HG02852 (cell line): ENCODE data around the gene ITGA1.
"Not testable (repeated sequence)": the region's sequence is repeated elsewhere in the genome, so short reads cannot be mapped to it uniquely, and the experiment has no call there.

Source experiments
- ATAC-seq: cut with Tn5 transposase; IDR thresholded peaks from one replicate; pipeline ENCODE4 v1.9.1; 2021; ENCODE audit warnings: mild to moderate bottlenecking, moderate library complexity; ENCODE audit not compliant: unreplicated experiment

ITGA1 gene

DNA sequence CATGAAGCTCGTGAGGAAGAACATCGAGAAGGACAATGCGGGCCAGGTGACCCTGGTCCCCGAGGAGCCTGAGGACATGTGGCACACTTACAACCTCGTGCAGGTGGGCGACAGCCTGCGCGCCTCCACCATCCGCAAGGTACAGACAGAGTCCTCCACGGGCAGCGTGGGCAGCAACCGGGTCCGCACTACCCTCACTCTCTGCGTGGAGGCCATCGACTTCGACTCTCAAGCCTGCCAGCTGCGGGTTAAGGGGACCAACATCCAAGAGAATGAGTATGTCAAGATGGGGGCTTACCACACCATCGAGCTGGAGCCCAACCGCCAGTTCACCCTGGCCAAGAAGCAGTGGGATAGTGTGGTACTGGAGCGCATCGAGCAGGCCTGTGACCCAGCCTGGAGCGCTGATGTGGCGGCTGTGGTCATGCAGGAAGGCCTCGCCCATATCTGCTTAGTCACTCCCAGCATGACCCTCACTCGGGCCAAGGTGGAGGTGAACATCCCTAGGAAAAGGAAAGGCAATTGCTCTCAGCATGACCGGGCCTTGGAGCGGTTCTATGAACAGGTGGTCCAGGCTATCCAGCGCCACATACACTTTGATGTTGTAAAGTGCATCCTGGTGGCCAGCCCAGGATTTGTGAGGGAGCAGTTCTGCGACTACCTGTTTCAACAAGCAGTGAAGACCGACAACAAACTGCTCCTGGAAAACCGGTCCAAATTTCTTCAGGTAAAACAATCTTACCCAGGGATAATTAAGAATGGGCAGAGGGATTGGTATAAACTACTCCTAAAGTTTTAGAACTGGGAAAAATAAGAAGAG is 12.9 kb downstream of the ITGA1 start:
- peak; percentile 41 for ATAC-seq

DNA sequence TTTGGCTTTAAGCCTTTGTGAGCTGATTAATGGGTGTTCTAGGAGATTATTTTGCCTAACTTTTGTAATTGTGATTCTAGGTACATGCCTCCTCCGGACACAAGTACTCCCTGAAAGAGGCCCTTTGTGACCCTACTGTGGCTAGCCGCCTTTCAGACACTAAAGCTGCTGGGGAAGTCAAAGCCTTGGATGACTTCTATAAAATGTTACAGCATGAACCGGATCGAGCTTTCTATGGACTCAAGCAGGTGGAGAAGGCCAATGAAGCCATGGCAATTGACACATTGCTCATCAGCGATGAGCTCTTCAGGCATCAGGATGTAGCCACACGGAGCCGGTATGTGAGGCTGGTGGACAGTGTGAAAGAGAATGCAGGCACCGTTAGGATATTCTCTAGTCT is 13.6 kb downstream of the ITGA1 start:
- no peak for ATAC-seq

DNA sequence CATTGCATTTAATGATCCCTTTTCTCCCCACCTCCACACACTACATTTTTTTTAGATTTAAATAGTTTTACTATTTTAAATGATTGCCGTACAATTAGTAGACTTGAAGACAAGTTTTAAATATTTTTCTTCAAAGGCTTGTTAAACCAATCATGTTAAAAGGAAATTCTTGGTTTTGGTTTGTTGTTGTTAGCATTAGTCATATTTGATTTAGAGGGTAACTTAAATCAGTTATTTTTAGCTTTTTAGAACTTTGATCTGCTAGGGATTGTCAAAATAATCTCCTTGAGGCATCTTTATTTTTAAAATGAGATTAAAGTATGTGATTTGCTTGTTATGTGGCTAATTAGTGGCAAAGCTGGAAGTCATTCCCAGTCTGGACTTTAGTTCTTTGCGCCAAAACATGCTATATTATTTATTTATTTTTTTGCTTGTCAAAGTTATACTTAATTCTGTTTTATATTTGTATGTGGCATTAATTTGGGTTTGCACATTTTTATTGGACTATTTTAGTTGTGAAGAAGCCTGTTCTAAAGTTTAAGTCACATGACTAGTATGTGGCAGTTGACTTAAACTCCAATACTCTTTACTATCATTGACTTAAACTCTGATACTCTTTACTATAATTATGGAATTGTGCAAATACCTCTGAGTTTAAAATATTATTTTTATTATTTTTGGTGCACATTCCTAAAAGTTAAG is 14.7 kb downstream of the ITGA1 start:
- no peak for ATAC-seq

DNA sequence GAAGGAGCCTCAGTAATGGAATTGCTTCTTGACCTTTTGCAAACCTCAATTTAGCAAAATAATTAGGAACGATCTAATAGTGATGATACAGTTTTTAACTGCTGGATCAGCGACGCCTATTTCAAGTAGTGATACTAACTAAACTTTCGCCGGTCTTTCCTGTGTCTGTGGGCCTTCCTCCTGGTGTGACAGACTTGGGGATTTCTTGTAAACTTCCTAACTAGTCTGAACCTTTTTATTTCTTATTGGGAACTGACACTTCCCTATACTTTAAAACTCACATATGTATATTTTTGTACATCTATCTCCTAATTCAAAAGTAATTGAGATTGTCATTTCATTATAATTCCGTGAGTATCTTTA is 15.2 kb downstream of the ITGA1 start:
- no peak for ATAC-seq

DNA sequence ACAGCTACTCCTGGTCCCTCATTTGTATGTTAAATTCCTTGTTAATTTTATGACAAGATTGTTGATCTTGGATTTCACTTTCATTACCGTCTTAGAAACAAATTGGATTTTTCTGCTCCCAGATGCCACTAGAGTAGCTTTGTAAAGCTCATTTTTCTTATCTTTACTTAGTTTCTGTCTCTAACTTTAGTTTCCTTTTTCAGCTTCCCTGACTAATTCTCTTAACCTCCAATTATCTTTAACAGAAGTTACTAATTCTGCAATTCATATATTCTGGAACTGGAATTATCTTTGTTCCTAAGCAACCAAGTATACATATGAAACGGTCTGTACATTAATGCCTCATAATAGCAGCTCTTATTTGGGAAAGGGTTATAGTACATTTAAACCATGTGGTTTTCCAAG is 16.7 kb downstream of the ITGA1 start:
- no peak for ATAC-seq

DNA sequence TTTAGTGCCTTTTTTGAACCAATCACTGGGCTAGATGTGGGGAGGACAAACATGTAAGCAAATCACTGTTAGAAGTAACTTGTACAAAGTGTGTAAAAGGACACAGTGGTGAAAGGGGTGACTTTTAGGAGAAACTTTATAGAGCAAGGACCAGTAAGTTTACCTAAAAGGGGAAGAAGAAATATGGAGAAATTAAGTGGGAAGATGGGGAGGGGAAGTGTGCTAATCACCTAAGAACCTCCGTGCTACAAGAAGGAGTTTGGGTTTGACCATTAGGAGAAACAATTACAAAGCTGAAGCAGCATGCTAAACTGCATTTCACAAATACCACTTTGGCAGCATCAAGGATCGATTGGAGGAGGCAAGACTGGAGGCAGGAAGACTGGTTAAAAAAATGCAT is 17.3 kb downstream of the ITGA1 start:
- no peak for ATAC-seq

DNA sequence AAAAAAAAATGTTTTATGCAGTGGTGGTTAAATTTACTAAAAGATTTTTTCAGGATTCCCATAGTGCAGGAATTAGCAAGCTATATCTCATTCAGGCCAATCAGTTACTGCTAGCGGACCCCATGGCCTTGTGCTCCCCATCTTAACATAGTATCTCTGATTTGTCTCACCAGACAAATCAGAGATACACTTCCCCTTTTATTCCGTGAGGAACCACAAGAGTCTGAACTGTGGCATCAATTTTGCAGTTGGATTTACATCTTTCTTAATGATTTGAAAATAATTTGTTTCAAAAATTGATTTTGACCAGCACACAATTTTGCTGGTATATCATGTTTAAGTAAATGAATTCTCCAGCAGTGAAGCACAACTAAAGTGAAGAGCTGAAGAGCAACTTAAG is 17.9 kb downstream of the ITGA1 start:
- ATAC-seq: no peak

DNA sequence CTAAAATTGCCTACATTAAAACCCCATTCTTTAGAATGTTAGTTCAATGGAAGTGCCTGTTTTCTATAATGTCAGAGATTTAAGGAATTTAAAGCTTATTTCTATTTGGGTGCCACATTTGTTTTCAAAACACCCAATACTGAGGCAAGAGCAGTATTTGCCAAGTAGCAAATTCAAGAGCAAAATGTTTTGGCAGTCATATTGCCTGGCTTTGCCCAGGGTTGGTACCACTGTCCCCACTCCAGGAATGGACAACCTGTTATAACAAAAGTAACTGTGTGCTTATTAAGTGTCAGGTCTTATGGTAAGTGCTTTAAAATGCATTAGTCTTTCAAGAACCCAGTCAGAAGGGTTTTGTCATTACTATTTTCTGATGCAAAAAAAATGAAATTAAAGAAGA is 19.3 kb downstream of the ITGA1 start:
- no peak for ATAC-seq

DNA sequence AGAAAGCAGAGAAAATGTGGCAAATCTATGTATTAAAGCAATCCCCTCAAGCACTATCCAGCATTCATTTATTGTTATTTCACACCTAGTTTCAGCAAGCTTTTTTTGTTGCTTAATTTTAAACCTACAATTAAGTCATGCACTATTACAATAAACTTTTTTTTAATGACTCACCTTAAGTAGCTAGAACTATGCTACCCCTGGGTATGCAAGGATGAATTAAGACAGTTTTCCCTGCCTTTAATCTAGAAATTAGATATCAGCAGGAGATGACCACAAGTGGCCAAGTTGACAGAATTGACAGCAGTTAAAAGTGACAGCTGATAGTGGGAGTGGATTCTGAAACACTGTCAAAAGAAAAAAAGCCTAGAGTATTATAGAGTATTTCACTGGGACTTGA is 20.0 kb downstream of the ITGA1 start:
- ATAC-seq: no peak

DNA sequence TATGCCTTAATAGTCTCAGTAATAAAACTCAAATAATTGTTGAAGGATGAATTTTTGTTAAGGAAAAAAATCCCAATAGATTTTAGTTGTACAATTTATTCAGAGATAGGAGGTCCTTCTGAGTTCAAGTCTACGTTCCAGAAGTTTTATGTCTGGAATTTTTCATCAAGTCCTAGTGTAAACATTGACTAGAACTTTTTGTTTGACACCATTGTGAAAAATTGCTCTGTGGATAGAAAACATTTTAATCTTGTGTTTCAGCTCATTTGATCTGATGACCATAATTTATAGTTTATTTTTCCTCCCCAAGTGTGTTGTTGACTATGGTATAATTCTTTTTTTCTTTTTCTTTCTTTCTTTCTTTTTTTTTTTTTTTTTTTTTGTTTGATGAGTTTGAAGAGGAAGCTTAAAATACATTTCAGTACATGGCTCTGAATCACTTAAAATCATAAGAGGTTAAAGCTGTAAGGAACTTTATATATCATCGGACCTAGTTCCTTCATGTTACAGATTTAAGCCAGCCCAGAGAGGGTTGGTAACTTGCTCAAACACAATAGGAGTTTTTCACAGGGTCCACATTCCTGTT is 20.7 kb downstream of the ITGA1 start:
- ATAC-seq: no peak

DNA sequence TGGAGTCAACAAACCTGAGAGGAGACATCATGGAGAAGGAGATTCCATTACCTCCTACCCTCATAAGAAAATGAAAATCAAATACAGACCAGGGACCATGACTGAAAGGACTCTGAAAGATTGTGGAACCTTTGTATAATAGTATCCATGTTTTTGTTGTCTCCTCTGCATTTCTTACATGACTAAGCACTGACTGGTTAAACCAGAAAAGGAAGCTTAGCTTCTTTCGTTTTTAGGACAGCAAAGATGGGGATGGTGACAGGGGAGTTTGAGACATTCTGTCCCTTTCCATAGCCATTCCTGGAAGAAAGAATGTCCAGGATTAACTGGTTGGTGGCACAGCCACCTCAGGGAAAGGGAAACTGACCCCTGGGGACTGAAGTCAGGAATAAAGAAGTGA is 22.2 kb downstream of the ITGA1 start:
- ATAC-seq: no peak

DNA sequence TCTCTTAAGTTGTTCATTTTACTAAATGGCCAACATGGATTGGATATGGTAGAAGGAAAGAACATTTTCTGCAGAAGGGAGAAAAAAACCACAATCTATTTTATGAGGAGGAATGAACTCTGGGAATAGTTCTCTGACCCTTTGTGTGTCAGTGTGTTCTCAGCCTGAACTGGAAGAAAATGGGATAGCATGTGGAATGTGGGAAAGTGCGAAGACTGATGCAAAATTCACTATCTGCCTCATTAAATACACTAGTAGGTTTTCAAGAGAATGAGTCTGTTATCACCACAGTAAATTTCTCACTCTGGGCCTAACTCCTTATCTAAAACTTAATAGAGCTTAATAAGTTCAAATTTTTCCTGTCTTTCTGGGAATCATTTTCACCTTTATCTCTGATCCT is 22.7 kb downstream of the ITGA1 start:
- no peak for ATAC-seq

DNA sequence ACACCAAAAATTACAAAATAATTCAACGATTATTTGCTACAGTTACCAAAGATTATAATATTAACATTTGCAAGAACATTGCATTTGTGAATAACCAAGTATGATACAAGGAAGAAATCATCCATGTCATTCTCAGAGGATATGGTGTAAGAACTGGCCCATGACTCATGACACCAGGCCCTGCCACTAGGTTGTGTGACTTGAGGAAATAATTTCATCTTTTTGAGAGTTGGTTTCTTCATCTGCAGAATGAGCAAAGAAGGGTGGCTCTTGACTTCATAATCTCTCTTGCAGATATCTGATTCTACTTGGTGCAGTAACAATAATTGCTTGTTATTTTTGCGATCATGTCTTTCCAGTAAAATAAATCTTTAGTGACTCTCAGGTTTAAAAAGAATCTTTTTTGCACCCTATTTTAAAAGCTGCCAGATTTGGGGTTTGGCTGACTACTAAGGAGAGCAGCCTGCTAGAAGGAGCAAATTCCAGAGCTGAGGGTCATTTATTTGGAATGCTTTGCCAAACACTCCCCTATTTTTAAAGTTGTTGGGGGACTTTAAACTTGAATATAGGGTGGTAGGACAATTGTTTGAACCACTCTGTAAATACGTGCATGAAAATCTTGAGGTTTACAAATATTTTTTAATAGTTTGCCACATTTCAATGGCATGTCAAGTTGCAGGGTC is 23.5 kb downstream of the ITGA1 start:
- no peak for ATAC-seq

DNA sequence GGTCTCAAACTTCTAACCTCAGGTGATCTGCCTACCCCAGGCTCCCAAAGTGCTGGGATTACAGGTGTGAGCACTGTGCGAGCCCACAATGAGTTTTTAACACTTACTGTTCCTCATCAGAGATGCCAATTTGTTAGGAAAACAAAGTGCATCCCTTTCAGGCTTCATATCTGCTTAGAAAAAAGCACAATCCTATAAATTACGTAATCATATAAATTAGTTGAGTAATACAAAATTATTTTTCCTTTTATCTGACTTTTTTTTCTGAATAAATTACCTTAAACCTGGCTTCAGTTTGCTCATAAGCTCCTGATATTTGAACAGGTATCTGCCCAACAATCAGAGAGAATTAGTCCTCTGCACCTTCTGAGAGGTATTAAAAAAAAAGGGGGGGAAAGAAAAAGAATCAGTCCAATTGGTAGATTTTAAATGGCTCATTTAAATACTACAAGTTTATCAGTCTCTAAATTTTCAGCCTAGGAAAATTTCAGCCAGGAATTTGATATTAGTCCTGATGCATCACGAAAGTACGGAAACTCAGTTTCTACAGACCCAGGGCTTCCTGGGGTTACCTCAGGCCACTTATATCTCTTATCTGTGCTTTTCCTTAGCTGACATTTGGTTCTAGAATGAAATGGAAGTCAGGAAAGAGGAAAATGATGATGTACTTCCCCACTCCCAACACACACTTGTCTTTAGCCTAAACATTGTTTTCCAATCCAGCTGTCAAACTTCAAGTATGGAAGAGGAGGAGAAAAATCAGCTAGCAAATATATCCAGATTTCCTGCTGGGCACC is 26.8 kb downstream of the ITGA1 start:
- ATAC-seq: no peak

DNA sequence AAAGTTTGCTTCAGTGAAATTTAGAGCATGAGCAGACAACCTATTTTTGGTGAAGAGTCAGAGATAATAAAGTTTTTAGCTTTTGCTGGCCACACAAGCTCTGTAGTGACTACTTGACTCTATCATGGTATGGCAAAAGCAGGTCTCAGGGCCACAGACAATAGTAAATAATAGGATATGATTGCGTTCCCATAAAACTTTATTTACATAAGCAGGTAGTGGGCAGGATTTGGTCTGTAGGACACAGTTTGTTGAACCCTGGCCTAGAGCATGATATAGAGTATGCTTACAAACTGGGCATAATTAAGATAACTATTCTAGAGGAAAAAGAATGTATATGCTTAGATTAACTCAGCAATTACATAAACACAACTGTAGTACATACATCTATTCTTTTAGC is 30.1 kb downstream of the ITGA1 start:
- no peak for ATAC-seq

DNA sequence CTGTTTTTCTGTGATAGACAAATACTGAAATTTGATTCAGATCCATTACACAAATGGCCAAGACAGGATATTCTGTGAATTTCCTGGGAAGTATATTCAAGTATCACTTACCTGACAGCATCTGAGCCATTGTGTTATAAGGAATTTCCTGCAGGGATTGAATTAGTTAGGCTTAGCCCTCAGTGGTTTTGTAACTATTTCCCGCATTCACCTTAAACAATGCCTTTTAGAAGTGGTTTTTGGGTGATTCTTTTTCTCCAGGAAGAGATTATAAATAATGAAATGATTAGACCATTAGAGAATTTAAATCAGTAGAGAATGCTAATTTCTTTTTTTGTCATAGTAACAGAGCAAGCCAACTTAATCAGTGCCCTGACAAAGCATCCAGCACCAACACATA is 30.6 kb downstream of the ITGA1 start:
- no peak for ATAC-seq

DNA sequence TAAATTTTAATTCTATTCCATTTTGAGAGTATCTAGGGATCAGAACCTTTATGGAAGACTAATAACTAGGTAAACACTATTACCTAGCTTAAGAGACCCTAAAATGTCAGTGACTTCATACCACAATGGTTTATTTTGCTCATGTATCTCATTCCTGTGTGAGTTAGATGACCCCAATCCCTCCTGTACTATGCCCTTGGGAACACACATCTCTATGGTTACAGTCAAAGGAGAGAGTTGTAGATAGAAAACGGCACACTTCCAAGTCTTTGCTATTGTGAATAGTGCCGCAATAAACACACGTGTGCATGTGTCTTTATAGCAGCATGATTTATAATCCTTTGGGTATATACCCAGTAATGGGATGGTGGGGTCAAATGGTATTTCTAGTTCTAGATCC is 31.1 kb downstream of the ITGA1 start:
- not testable (repeated sequence) for ATAC-seq

DNA sequence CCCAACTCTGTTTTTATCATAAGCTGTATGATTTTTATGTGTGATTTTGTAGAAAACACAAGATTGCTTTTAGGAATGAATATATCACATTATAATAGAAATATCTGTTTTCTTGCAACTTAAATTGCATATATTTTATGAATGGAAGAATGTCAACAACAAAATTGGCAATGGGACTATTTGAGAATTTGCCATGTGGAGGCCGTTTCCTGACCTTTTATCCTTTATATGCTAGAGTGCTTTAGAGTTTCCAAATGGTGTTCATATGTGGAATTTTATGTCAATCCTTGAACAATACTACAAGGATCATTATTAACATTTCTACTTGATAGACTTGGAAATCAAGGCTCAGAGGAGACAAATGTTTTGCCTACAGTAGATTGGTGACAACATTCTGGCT is 34.2 kb downstream of the ITGA1 start:
- no peak for ATAC-seq

DNA sequence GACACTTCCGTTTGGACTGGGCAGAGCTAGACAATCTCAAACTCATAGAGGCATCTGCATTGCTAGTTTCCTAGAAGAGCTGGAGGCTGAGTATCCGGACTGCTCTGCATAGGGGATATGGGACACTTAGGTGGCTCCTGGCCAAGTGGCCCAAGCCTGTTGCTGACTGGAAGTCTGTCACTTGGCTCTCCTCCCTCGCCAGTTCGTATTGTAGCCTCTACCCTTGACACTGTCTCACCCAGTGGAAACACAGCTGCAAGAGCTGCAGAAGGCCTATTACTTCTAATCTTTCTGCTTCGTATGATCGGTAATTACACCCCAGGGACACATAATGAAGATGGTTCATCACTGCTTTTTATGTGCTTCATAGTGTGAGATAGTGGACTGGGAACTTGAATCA is 34.7 kb downstream of the ITGA1 start:
- no peak for ATAC-seq

DNA sequence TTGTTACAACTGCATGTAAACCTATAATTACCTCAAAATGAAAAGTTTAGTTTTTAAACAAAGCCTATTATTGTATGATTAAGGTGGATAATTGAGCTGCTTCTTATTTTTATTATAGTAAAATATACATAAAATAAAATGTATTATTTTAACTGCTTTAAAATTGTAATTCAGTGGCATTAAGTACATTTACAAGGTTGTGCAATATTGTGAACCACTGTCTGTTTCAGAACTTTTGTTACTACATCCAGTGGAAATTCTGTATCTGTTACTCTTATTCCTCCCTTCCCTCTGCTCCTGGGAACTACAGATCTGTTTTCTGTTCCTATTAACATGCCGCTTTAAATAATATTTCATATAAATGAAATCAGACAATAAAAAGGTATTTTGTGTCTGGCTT is 37.1 kb downstream of the ITGA1 start:
- no peak for ATAC-seq

DNA sequence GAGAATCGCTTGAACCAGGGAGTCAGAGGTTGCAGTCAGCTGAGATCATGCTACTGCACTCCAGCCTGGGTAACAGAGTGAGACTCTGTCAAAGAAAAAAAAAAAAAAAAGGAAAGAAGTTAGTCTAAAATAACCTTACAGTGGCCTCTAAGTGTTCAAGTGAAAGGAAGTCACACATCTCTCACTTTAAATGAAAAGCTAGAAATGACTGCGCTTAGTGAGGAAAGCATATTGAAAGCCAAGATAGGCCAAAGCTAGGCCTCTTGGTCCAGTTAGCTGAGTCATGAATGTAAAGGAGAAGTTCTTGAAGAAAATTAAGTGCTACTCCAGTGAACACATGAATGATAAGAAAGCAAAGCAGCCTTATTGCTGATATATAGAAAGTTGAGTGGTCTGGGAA is 38.1 kb downstream of the ITGA1 start:
- ATAC-seq: peak; percentile 98
